Loucy (cell line): ENCODE measurements around the gene PDIA4.

Experiments used
- H2AFZ ChIP-seq: fragments of 200-600 bp; sonication (generic); 2 replicates; pipeline ENCODE4 v1.6.0; 2016; ENCODE audit warnings: antibody characterized with exemption, mild to moderate bottlenecking, low read length, moderate library complexity
- H3F3A ChIP-seq: fragments of 200-600 bp; 2 replicates; pipeline ENCODE4 v1.6.0; 2016; ENCODE audit warnings: antibody characterized with exemption, low read depth, mild to moderate bottlenecking
- H3K27me3 ChIP-seq: fragments of 200-600 bp; sonication (generic); 2 replicates; pipeline ENCODE4 v1.6.1; 2014; ENCODE audit warnings: low read length, mild to moderate bottlenecking; ENCODE audit not compliant: insufficient read depth, poor library complexity, severe bottlenecking
- H3K36me3 ChIP-seq: fragments of 200-600 bp; sonication (generic); 2 replicates; pipeline ENCODE4 v1.6.1; 2016; ENCODE audit warnings: low read length; ENCODE audit not compliant: insufficient read depth
- H3K4me1 ChIP-seq: fragments of 200-600 bp; sonication (generic); 2 replicates; pipeline ENCODE4 v1.5.1; 2014; ENCODE audit warnings: low read length, mild to moderate bottlenecking; ENCODE audit not compliant: insufficient read depth, poor library complexity, severe bottlenecking
- H3K4me2 ChIP-seq: fragments of 200-600 bp; sonication (generic); 2 replicates; pipeline ENCODE4 v1.6.0; 2014; ENCODE audit warnings: antibody characterized with exemption, low read length, low read depth, mild to moderate bottlenecking; ENCODE audit not compliant: poor library complexity, severe bottlenecking
- H3K4me3 ChIP-seq: fragments of 200-600 bp; sonication (generic); 2 replicates; pipeline ENCODE4 v1.5.1; 2014; ENCODE audit warnings: low read length, mild to moderate bottlenecking, mixed read lengths; ENCODE audit not compliant: poor library complexity, severe bottlenecking
- H3K79me2 ChIP-seq: fragments of 200-600 bp; sonication (generic); 2 replicates; pipeline ENCODE4 v1.6.1; 2014; ENCODE audit warnings: low read length; ENCODE audit not compliant: insufficient read depth
- H3K9ac ChIP-seq: fragments of 200-600 bp; sonication (generic); 2 replicates; pipeline ENCODE4 v1.6.0; 2014; ENCODE audit warnings: mild to moderate bottlenecking, low read depth, low read length, moderate library complexity; ENCODE audit not compliant: poor library complexity, severe bottlenecking
- H3K9me2 ChIP-seq: fragments of 200-600 bp; sonication (generic); replicated peaks from 2 replicates; pipeline ENCODE4 v1.6.1; 2016; ENCODE audit warnings: low read depth, low read length, mixed read lengths
- H3K9me3 ChIP-seq: fragments of 200-600 bp; sonication (generic); 2 replicates; pipeline ENCODE4 v1.6.1; 2014; ENCODE audit warnings: mild to moderate bottlenecking, antibody characterized with exemption, low read length, low read depth; ENCODE audit not compliant: insufficient read depth
- H4K20me1 ChIP-seq: fragments of 200-600 bp; sonication (generic); 2 replicates; pipeline ENCODE4 v1.6.0; 2014; ENCODE audit warnings: antibody characterized with exemption, low read length, mild to moderate bottlenecking; ENCODE audit not compliant: insufficient read depth, poor library complexity, severe bottlenecking
- EZH2phosphoT487 ChIP-seq: fragments of 200-600 bp; IDR thresholded peaks from 2 replicates; pipeline ENCODE4 v1.6.1; 2018; ENCODE audit warnings: antibody characterized with exemption, mild to moderate bottlenecking, moderate library complexity, borderline replicate concordance
- TF ChIP-seq, protein P1 (sequence below): fragments of 200-600 bp; sonication (generic); conservative IDR thresholded peaks from 2 replicates; pipeline ENCODE4 v1.5.1; 2014; ENCODE audit warnings: mild to moderate bottlenecking, antibody characterized with exemption, low read length

Gene PDIA4

DNA sequence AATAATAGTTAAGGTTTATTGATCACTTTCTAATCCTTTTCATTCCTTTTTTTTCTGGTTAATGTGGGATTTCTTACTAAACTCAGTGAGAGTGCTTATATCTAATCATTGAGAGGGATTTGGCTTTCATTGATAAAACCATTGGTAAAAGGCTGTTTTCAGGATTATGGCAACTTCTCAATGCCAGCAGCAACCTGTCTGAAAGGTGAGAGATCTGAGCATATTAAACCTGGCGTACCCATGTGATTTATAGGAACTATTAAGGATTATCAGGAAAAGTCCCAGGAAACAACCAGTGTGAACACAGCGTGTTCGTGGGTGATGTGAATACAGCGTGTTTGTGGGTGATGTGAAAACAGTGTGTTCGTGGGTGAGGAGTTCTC is 65.9 kb downstream of the PDIA4 start:
- H3K79me2 ChIP-seq: no peaks in the 10 kb centered on the region
- no peaks in the 10 kb centered on the region for H3K9me2 ChIP-seq
- peak overlapping the region; percentile 82 for H3K4me3 ChIP-seq
- H3K4me1 ChIP-seq: no peaks in the 10 kb centered on the region
- H3K27me3 ChIP-seq: no peaks in the 10 kb centered on the region
- no peaks in the 10 kb centered on the region for H3K36me3 ChIP-seq
- H3K9ac ChIP-seq: no peak overlapping the region
- peak overlapping the region; percentile 66 for H3K4me2 ChIP-seq
- no peaks in the 10 kb centered on the region for H3F3A ChIP-seq
- TF ChIP-seq, protein P1, sequence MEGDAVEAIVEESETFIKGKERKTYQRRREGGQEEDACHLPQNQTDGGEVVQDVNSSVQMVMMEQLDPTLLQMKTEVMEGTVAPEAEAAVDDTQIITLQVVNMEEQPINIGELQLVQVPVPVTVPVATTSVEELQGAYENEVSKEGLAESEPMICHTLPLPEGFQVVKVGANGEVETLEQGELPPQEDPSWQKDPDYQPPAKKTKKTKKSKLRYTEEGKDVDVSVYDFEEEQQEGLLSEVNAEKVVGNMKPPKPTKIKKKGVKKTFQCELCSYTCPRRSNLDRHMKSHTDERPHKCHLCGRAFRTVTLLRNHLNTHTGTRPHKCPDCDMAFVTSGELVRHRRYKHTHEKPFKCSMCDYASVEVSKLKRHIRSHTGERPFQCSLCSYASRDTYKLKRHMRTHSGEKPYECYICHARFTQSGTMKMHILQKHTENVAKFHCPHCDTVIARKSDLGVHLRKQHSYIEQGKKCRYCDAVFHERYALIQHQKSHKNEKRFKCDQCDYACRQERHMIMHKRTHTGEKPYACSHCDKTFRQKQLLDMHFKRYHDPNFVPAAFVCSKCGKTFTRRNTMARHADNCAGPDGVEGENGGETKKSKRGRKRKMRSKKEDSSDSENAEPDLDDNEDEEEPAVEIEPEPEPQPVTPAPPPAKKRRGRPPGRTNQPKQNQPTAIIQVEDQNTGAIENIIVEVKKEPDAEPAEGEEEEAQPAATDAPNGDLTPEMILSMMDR: no peak
- TF ChIP-seq EZH2phosphoT487: no peak
- no peaks in the 10 kb centered on the region for H3K9me3 ChIP-seq
- no peaks in the 10 kb centered on the region for H4K20me1 ChIP-seq
- peak overlapping the region; percentile 91 for H2AFZ ChIP-seq

DNA sequence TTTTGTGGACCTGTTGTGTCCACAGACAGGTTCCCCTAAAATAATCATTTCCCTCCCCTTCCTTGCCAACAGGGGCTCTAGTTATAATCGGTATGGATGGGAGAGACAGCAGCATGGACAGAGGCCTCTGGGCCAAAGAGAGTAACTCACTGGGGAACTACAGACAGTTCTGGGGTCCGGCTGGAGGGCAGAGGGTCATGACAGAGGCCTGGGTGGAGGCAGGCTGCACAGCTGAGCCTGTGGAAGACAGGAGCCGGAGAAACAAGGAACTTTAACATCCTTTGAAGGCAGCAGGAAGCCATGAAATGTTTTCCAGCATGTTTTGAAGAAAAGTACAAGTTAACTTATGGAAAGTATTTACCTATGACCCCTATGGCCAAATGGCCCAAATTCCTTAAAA is 68.6 kb downstream of the PDIA4 start:
- H3K9me2 ChIP-seq: no peaks in the 10 kb centered on the region
- no peaks in the 10 kb centered on the region for H3K4me1 ChIP-seq
- no peaks in the 10 kb centered on the region for H3F3A ChIP-seq
- TF ChIP-seq, protein P1: no peak
- no peak for TF ChIP-seq EZH2phosphoT487
- H3K9me3 ChIP-seq: no peaks in the 10 kb centered on the region
- no peak overlapping the region for H3K4me2 ChIP-seq
- no peak overlapping the region for H3K4me3 ChIP-seq
- H3K9ac ChIP-seq: no peak overlapping the region
- no peaks in the 10 kb centered on the region for H3K79me2 ChIP-seq
- peak overlapping the region; percentile 48; the same call in 1 of the 2 replicates for H2AFZ ChIP-seq
- no peaks in the 10 kb centered on the region for H3K36me3 ChIP-seq
- H4K20me1 ChIP-seq: no peaks in the 10 kb centered on the region
- H3K27me3 ChIP-seq: no peaks in the 10 kb centered on the region

DNA sequence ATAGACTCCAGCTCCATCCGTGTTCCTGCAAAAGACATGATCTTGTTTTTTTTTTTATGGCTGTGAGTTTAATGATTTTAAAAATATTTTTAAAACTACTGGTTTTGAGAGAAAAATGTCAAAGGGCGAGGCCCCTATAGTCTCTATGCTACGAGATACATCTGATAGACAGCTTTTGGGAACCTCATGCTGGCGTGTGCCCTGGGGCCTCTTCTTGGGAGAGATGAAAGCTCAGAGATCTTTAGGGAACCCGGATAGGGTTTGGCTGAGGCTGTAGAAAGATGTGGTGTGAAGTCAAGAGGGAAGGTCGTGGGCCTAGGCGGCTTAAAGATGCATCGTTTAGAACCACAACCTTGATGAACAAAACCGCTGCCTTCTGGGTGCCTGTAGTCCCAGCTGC is 70.2 kb downstream of the PDIA4 start:
- Histone ChIP-seq H3K4me1 (no peaks in the 10 kb centered on the region), H3K9me2 (no peaks in the 10 kb centered on the region), H3F3A (no peaks in the 10 kb centered on the region), H2AFZ (no peak overlapping the region), H3K9me3 (no peaks in the 10 kb centered on the region), H4K20me1 (no peaks in the 10 kb centered on the region), H3K4me2 (no peak overlapping the region), H3K79me2 (no peaks in the 10 kb centered on the region), H3K9ac (no peak overlapping the region), H3K4me3 (no peak overlapping the region), H3K27me3 (no peaks in the 10 kb centered on the region), H3K36me3 (no peaks in the 10 kb centered on the region)
- TF ChIP-seq, protein P1: no peak
- TF ChIP-seq EZH2phosphoT487: no peak
